NCI-H2196 treated with DMSO at 0.1 percent for 48 hours (cell line): ENCODE results near the gene RASGRP4.
"Not testable (repeated sequence)": the region's sequence is repeated elsewhere in the genome, so short reads cannot be mapped to it uniquely, and the experiment has no call there.

Source experiments
- DNase-seq: peaks from one replicate; lab custom pipeline; 2025; ENCODE audit not compliant: unreplicated experiment; lab: John Stamatoyannopoulos, UW

Gene RASGRP4

DNA sequence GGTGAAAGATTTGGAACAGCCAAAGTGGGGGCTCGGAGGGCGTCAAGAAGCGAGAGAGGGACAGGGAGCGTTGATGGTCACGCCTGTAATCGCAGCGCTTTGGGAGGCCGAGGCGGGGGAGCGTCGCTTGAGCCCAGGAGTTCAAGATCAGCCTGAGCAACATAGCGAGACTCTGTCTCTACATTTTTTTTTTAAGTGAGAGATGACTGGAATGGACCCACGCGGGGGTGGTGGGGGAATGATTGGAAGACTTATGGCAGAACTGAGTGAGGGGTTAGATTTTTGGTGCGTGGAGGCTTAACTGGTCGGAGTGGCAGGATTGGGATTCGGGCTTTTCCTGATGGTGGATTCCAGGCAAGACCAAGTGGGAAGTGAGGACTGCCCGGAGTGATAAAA is 50.9 kb downstream of the RASGRP4 start:
- no peak for DNase-seq

DNA sequence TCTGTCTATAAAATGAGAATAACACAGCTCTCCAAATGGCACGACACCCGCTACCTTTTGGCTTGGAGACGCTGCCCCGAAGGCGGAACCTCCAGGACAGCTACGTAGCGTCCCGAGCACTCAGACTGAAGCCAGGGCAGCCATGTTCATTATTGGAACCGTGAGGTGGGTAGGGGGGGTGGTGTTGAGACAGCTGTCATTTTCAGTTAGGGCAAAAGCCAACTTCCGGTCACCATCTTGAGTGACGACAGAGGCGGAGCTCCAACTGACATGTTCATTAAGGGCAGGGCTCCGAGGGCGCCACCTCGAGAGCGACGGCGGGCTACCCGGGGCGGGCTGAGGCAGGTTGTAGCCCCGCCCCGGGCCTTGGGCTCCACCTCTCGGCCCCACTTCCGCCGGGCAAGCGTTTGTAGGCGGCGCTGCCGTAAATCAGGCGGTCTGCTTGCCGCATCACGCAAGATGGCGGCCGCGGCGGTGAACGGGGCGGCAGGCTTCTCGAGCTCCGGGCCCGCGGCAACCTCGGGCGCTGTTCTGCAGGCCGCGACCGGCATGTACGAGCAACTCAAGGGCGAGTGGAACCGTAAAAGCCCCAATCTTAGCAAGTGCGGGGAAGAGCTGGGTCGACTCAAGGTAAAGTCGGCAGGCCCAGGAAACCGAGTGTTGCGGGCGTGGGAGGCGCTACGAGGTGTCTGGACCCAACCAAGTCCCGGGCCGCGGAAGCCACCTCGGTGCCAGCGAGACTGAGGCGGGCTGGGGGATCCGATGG is 51.5 kb downstream of the RASGRP4 start, which contains the start of gene PSMD8:
Gene PSMD8, plus strand, starts transcription at position 240 of the 766 bp plus-strand sequence. Its CDS starts 31 bp downstream, at position 271.
- DNase-seq: peak; percentile 98

DNA sequence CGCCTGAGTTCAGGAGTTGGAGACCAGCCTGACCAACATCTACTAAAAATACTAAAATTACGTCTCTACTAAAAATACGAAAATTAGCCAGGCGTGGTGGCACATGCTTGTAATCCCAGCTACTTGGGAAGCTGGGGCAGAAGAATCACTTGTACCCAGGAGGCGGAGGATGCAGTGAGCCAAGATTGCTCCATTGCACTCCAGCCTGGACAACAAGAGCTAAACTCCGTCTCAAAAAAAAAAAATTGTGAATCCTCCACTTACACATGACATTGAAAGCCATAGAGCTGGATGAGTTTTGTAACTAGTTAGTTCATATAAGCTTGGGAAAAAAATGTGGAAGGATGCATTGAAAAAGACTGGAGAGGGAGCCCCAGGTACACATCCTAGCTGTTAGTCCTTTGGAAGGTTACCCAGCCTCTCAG is 52.1 kb downstream of the RASGRP4 start:
- no peak for DNase-seq

DNA sequence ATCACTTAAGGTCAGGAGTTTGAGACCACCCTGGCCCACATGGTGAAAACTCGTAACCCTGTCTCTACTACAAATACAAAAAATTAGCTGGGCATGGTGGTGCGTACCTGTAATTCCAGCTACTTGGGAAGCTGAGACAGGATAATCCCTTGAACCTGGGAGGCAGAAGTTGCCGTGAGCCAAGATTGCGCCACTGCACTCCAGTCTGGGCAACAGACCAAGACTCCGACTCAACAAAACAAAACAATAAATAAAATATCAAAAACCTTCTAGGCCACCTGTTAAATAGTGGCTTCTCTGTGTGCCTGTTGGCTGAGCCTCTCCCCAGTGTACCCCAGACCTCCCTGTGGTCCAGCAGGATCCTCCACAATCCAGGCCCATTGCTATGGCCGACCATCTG is 54.9 kb downstream of the RASGRP4 start:
- DNase-seq: no peak

DNA sequence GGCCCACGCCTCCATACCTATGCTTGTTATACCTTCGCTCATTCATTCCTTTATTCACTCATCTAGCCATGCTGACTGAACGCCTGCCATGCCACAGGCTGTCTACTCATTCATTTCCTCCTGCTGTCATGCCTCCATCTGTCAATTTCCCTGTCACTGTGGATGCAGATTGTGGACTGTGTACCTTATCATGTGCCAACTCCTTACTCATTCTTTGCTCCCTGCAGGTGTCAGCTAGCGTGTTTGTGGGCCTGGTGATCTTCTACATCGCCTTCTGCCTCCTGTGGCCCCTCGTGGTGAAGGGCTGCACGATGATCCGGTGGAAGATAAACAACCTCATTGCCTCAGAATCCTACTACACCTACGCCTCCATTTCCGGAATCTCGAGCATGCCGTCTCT is 55.7 kb downstream of the RASGRP4 start:
- DNase-seq: no peak

DNA sequence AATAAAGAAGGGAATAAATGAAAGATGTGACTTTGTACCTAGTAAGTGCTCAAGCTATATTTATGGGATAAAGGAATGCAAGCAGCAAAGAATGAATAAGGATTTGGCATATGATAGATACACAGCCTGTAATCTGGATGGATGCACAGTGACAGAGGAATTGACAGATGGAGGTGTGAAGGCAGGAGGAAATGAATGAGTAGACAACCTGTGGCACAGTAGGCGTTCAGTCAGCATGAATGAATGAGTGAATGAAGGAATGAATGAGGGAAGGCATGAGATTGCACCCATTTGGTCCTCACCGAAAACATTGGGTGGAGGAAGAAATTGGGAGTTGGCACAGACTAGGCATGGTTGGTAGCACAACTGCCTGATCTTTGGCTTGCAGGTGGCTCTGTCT is 56.4 kb downstream of the RASGRP4 start:
- no peak for DNase-seq

DNA sequence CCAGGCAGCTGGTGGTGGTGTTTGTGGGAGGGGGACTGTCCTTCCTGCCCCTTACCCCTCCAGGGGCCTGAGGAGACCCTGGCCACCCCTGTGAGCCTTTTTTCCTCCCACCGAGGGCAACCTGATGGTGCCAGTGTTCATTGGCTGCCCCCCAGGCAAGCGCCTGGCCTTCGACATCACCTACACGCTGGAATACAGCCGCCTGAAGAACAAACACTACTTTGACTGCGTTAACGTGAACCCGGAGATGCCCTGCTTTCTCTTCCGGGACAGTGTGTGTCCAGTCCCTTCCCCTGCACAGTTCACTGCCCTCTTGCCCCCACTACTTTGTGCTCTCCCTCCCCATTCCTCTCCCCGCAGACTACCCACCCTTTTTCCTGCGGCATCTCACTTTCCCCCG is 59.0 kb downstream of the RASGRP4 start:
- no peak for DNase-seq

DNA sequence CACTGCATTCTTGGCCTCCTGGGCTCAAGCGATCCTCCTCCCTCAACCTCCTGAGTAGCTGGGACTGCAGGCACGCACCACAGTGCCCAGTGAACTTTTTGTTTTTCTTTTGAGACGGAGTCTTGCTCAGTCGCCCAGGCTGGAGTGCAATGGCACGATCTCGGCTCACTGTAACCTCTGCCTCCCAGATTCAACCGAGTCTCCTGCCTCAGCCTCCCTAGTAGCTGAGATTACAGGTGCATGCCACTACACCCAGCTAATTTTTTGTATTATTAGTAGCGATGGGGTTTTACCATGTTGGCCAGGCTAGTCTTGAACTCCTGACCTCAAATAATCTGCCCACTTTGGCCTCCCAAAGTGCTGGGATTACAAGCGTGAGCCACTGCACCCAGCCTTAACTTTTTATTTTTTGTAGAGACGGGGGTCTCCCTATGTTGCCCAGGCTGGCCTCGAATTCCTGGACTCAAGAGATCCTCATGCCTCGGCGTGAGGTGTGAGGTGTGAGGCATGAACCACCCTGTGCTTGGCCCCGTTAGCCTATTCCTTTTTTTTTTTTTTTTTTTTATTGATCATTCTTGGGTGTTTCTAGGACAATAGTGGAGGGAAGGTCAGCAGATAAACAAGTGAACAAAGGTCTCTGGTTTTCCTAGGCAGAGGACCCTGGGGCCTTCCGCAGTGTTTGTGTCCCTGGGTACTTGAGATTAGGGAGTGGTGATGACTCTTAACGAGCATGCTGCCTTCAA is 62.9 kb downstream of the RASGRP4 start:
- DNase-seq: not testable (repeated sequence)

DNA sequence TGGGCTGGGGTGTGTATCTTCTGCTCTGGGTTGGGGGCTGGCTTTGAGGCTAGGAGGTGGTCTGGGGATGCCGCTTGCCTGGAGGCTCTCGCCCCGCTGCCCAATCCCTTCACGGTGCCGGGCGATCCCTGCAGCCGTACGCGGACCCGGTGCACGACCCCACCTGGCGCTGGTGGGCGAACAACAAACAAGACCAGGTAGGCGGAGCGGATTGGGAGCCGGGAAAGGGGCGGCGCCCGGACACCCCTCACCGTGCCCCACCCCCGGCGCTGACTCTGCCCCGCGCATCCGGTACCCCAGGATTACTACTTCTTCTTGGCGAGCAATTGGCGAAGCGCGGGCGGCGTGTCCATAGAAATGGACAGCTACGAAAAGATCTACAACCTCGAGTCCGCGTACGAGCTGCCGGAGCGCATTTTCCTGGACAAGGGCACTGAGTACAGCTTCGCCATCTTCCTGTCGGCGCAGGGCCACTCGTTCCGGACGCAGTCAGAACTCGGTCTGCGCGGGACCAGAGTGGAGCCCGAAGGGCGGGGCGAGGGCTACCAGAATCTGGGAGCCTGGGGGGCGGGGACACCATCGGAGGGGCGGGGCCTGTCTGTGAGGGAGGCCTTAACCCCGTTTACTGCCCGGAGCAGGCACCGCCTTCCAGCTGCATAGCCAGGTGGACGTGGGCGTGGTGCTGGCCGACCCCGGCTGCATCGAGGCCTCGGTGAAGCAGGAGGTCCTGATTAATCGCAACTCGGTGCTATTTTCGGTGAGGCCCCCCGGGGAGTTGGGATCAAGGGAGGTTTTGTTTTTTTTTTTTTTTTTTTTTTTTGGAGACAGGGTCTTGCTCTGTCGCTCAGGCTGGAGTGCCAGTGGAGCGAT is 63.7 kb downstream of the RASGRP4 start:
- peak; percentile 81 for DNase-seq

DNA sequence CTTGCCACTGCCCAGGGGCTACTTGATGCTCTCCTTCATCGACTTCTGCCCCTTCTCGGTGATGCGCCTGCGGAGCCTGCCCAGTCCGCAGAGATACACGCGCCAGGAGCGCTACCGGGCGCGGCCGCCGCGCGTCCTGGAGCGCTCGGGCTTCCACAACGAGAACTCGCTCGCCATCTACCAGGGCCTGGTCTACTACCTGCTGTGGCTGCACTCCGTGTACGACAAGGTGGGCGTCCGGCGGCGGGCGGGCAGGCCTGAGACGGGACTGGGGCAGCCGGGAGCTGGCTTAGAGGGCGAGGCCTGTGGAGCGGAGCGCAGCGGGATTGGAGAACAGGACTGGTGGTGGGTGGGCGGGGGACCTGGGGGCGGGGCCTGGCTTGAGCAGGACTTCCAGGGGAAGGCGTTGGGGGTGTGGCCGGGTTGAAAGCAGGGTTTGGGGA is 64.4 kb downstream of the RASGRP4 start:
- peak; percentile 70 for DNase-seq

DNA sequence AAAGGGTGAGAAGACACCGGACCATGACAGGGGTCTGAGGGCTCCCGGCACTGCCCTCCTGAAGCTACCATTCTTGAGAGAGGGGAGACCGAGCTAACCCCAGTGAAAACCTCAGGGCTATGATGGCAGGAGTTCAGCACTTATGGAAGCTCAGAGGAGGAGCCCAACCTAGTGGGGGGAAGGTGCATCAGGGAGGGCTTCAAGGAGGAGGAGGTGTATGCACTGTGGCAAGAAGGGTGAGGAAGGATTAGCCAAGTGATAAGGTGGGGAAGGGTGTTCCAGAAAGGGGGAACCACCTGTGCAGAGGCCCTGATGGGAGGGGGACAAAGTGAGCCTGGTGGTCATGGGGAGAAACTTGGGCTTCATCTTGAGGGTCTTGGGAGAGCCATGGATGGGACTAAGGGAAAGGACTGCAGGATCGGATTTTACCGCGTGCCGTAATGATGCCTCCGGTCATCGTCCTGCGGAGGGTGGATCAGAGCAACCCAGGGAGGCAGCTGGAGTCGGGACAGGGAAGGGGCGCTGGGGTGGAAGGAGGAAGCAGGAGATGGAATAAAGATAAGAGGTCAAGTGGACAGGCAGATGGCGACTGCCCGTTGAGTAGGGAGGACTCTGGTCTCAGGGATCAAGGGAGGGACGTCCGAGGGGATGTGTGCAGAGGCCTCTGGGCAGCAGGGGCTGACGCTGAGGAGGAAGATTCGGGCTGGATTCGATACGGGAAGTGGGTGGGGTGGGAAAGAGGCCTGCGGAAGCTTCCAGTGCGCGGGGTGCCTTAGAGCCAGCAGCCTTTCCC is 65.0 kb downstream of the RASGRP4 start:
- no peak for DNase-seq

DNA sequence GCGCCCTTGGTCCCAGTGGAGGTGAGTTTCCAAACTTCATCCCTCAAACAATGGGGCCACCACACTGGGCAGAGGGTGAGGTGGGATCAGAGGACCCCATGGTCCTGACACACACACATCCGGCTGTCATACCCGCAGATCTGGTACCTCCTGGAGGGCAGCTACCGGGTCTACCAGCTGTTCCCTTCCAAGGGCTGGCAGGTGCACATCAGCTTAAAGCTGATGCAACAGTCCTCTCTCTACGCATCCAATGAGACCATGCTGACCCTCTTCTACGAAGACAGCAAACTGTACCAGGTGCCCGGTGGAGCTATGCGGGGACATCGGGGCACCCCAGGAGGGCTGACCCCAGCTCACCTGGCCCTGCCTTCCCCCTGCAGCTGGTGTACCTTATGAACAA is 65.7 kb downstream of the RASGRP4 start:
- DNase-seq: no peak

DNA sequence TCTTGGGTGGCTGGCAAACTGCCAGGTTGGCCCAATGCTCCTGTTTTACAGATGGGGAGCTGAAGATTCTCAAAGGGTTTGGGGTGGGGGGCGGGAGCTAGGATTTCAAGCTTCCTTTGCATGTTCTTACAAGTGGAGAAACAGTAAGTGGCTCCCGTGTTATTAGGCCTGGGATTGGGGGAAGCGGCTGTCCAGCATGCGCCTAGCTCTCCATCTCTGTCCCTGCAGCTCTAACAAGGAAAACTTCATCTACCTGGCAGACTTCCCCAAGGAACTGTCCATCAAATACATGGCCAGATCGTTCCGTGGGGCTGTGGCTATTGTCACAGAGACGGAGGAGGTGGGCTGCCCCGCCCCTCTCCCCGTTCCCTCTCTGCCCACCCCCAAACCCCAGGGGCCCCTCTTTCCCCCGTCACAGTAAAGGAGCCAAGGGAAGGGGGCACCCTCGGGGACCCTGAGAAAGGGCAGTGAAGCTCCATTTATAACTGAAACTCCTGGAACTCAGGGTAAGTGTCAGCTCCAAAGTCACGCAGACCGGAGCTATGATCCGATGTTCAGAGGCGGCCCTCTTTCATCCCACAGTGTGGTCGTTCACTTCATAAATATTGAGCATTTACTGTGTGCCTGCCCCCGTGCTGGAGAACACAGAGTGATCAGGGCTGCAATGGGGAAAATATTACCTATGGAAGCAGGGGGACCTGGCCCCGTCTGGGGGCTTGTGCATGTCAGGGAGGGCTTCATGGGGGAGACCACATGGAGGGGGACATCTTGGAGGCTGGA is 66.6 kb downstream of the RASGRP4 start:
- DNase-seq: no peak
